CD14-positive monocyte (primary cell): ENCODE data around the gene MXRA7. TPM values are rescaled to one million over a fixed set of nuclear protein-coding genes. Genes with fewer than 3 reads are reported as not detected.

Experiments used
- DNase-seq, 3 donors: peaks; one replicate each; pipeline ENCODE4 v3.0.0-alpha.2; 2011 to 2022
- H2AFZ ChIP-seq: 2 replicates; pipeline ENCODE4 v1.6.0; 2012; ENCODE audit warnings: mild to moderate bottlenecking, low read depth, low read length, inconsistent platforms; ENCODE audit not compliant: insufficient read depth, poor library complexity, severe bottlenecking
- H3K27ac ChIP-seq, 2 donors: 1 replicate in 1 of 2; 2 replicates in 1 of 2; pipeline ENCODE4 v1.5.1; 2012 to 2013; ENCODE audit warnings: low read length in 2 of 2, control low read depth in 1 of 2, inconsistent platforms in 1 of 2, low read depth in 1 of 2, mild to moderate bottlenecking in 1 of 2
- H3K27me3 ChIP-seq, 2 donors: one replicate each; pipeline versions ENCODE4 v1.6.0 to v1.6.1; 2011 to 2013; ENCODE audit warnings: low read length in 2 of 2; ENCODE audit not compliant: control insufficient read depth in 2 of 2, insufficient read depth in 2 of 2
- H3K36me3 ChIP-seq, 2 donors: replicated peaks in 1 of 2; 1 replicate in 1 of 2; 2 replicates in 1 of 2; pipeline versions ENCODE4 v1.5.1 to v1.6.1; 2012 to 2013; ENCODE audit warnings: low read length in 2 of 2, control low read depth in 1 of 2, inconsistent platforms in 1 of 2, mild to moderate bottlenecking in 1 of 2; ENCODE audit not compliant: insufficient read depth in 2 of 2, control insufficient read depth in 1 of 2
- H3K4me1 ChIP-seq, 2 donors: 1 replicate in 1 of 2; 2 replicates in 1 of 2; pipeline versions ENCODE4 v1.5.1 to v1.6.1; 2012 to 2013; ENCODE audit warnings: low read length in 2 of 2, control low read depth in 1 of 2, inconsistent platforms in 1 of 2, mild to moderate bottlenecking in 1 of 2, moderate library complexity in 1 of 2; ENCODE audit not compliant: insufficient read depth in 2 of 2, control insufficient read depth in 1 of 2
- H3K4me2 ChIP-seq: replicated peaks from 2 replicates; pipeline ENCODE3; 2012; ENCODE audit warnings: low read length, moderate library complexity, mild to moderate bottlenecking; ENCODE audit not compliant: poor library complexity, severe bottlenecking; ENCODE audit errors: extremely low read depth
- H3K4me3 ChIP-seq, 3 experiments: fragments of 200-600 bp in 1 of 3; sonication (generic) in 1 of 3; replicated peaks in 1 of 3; 1 replicate in 2 of 3; 2 replicates in 1 of 3; pipeline ENCODE4 v1.5.1; 2011 to 2013; ENCODE audit warnings: low read length in 3 of 3, mild to moderate bottlenecking in 3 of 3, control low read depth in 2 of 3, low read depth in 2 of 3, inconsistent platforms in 1 of 3, moderate library complexity in 1 of 3
- H3K79me2 ChIP-seq: 2 replicates; pipeline ENCODE4 v1.6.0; 2012; ENCODE audit warnings: mild to moderate bottlenecking, control low read depth, inconsistent platforms, low read length, moderate library complexity; ENCODE audit not compliant: insufficient read depth
- H3K9ac ChIP-seq: 2 replicates; pipeline ENCODE4 v1.6.0; 2017; ENCODE audit warnings: low read length, mild to moderate bottlenecking; ENCODE audit not compliant: insufficient read depth, poor library complexity, severe bottlenecking
- H3K9me3 ChIP-seq, 2 donors: replicated peaks in 1 of 2; 1 replicate in 1 of 2; 2 replicates in 1 of 2; pipeline versions ENCODE4 v1.5.1 to v1.6.1; 2012 to 2013; ENCODE audit warnings: low read length in 2 of 2, control low read depth in 1 of 2; ENCODE audit not compliant: control insufficient read depth in 1 of 2, insufficient read depth in 1 of 2
- H4K20me1 ChIP-seq: 2 replicates; pipeline ENCODE4 v1.6.0; 2012; ENCODE audit warnings: mild to moderate bottlenecking, low read length, control low read depth, moderate library complexity; ENCODE audit not compliant: insufficient read depth
- H3K27ac Mint-ChIP-seq, 7 donors: one replicate each; pipeline ENCODE4 v1.8.0; 2020; ENCODE audit warnings: mild to moderate bottlenecking in 7 of 7, mixed read lengths in 7 of 7, moderate library complexity in 6 of 7, inconsistent platforms in 2 of 7
- H3K27me3 Mint-ChIP-seq, 3 donors: one replicate each; pipeline ENCODE4 v1.8.0; 2021 to 2022; ENCODE audit warnings: low read depth in 3 of 3, mild to moderate bottlenecking in 3 of 3, mixed read lengths in 3 of 3, moderate library complexity in 3 of 3, inconsistent platforms in 1 of 3
- H3K36me3 Mint-ChIP-seq, 2 donors: one replicate each; pipeline ENCODE4 v1.8.0; 2020; ENCODE audit warnings: mixed read lengths in 2 of 2, inconsistent platforms in 1 of 2, mild to moderate bottlenecking in 1 of 2
- H3K4me1 Mint-ChIP-seq: one replicate; pipeline ENCODE4 v1.8.0; 2020; ENCODE audit warnings: mild to moderate bottlenecking, mixed read lengths
- H3K4me3 Mint-ChIP-seq, 2 donors: one replicate each; pipeline ENCODE4 v1.8.0; 2020; ENCODE audit warnings: mild to moderate bottlenecking in 2 of 2, mixed read lengths in 2 of 2, moderate library complexity in 1 of 2
- H3K9me3 Mint-ChIP-seq, 7 donors: one replicate each; pipeline ENCODE4 v1.8.0; 2020 to 2022; ENCODE audit warnings: mixed read lengths in 7 of 7, mild to moderate bottlenecking in 6 of 7, moderate library complexity in 6 of 7, inconsistent platforms in 2 of 7
- CTCF ChIP-seq: fragments of 200-600 bp; IDR thresholded peaks from one replicate; pipeline ENCODE4 v1.8.0; 2022; ENCODE audit warnings: antibody characterized with exemption, mild to moderate bottlenecking
- WGBS: methylation state at CpG from one replicate; pipeline ENCODE4 v1.1.5; 2013; ENCODE audit warnings: missing lambda C conversion rate; ENCODE audit not compliant: insufficient coverage; 5-methylcytosine and 5-hydroxymethylcytosine counted together
- intact Hi-C, 2 donors: fragments of 100-400 bp; cut with micrococcal nuclease; formaldehyde crosslinking; loops; one replicate each; pipeline versions ENCODE4 v1.15.0 to v1.15.1; 2023
- polyA plus RNA-seq, 3 donors: library from polyadenylated mRNA; depleted of rRNA in 1 of 3; unstranded in 2 of 3; stranded (reverse) in 1 of 3; fragments of 300-500 nt in 2 of 3; fragments of >200 nt in 1 of 3; fragmentation: Illumina TruSeq in 2 of 3; gene quantifications; 1 replicate in 2 of 3; 2 replicates in 1 of 3; pipeline ENCODE4 v1.2.3, GENCODE V29; 2012 to 2021

Gene MXRA7
- polyA plus RNA-seq, 3 donors, result 0.13 to 0.81 (median 0.30) TPM

GRCh38 chr17:76737082-76737675 is 26.4 kb upstream of the MXRA7 start, which contains the start of gene SRSF2:
SRSF2 (minus strand) TSS chr17:76737331; CDS start chr17:76737160, 171 bp downstream.
- H3K9me3 ChIP-seq, result no peaks in the 10 kb centered on the region
- peak within 1 kb of the TSS; percentile 95 to 100 (median 97) for H3K4me3 ChIP-seq
- H3K4me2 ChIP-seq, result peak within 1 kb of the TSS; percentile 87
- H3K4me1 Mint-ChIP-seq, result peaks cover 40% of the 10 kb centered on the region
- WGBS, result under 1% methylated on average over 56 of the region's 60 CpGs
- H3K27ac Mint-ChIP-seq, result peak within 1 kb of the TSS; percentile 98 to 100 (median 99)
- TF ChIP-seq CTCF, result no peak
- peaks cover 45 to 54% of the 10 kb centered on the region in 2 donors for H3K36me3 Mint-ChIP-seq
- H3K4me1 ChIP-seq, result peaks cover 34 to 45% of the 10 kb centered on the region in 2 donors
- no peaks in the 10 kb centered on the region for H3K27me3 ChIP-seq
- peaks cover 0 to 2% (median 0%) of the 10 kb centered on the region in 7 donors for H3K9me3 Mint-ChIP-seq
- intact Hi-C loops, result loop anchor here in 1 of 2 donors (1.0 to 10.0 kb wide), 2 partner anchors 11 to 472 kb away; partner anchors contain the start of genes JMJD6, METTL23 and UBALD2
- peaks cover 0 to 2% (median 0%) of the 10 kb centered on the region in 3 donors for H3K27me3 Mint-ChIP-seq
- peaks cover 68% of the 10 kb centered on the region for H3K79me2 ChIP-seq
- H2AFZ ChIP-seq, result peak within 1 kb of the TSS; percentile 96
- H3K4me3 Mint-ChIP-seq, result peak within 1 kb of the TSS; percentile 98 to 99
- H4K20me1 ChIP-seq, result peaks cover 50% of the 10 kb centered on the region
- peak; percentile 95 to 98 (median 98) for DNase-seq
- H3K36me3 ChIP-seq, result peaks cover 41 to 55% of the 10 kb centered on the region in 2 donors
- H3K9ac ChIP-seq, result peak within 1 kb of the TSS; percentile 97
- H3K27ac ChIP-seq, result peak within 1 kb of the TSS; percentile 96 to 99

GRCh38 chr17:76736349-76737081 is 25.8 kb upstream of the MXRA7 start:
- DNase-seq, result peak; percentile 60 to 73 (median 71)
- H3K9me3 Mint-ChIP-seq, result peaks cover 0 to 2% (median 0%) of the 10 kb centered on the region in 7 donors
- Histone ChIP-seq H3K9me3 (no peaks in the 10 kb centered on the region), H3K4me1 (peaks cover 37 to 45% of the 10 kb centered on the region in 2 donors), H3K79me2 (peaks cover 75% of the 10 kb centered on the region), H4K20me1 (peaks cover 56% of the 10 kb centered on the region), H3K27ac (peak overlapping the region; percentile 96 to 99), H3K4me2 (peak overlapping the region; percentile 87), H3K27me3 (no peaks in the 10 kb centered on the region), H3K36me3 (peaks cover 40 to 54% of the 10 kb centered on the region in 2 donors), H2AFZ (no peak overlapping the region), H3K9ac (peak overlapping the region; percentile 97), H3K4me3 (peak overlapping the region; percentile 93 to 100 (median 94))
- peak overlapping the region; percentile 93 to 100 (median 97) for H3K27ac Mint-ChIP-seq
- TF ChIP-seq CTCF, result peak; percentile 13
- intact Hi-C loops, result loop anchor here in 1 of 2 donors (1.0 to 10.0 kb wide), 2 partner anchors 10 to 472 kb away; partner anchors contain the start of genes JMJD6, METTL23 and UBALD2
- peaks cover 0 to 2% (median 0%) of the 10 kb centered on the region in 3 donors for H3K27me3 Mint-ChIP-seq
- H3K36me3 Mint-ChIP-seq, result peaks cover 42 to 53% of the 10 kb centered on the region in 2 donors
- under 1% methylated on average over 117 of the region's 117 CpGs for WGBS
- H3K4me3 Mint-ChIP-seq, result peak overlapping the region; percentile 98 to 99
- H3K4me1 Mint-ChIP-seq, result peaks cover 41% of the 10 kb centered on the region
